Measurements from ENCODE around the gene PRDM13. TPM values are rescaled to one million over a fixed set of nuclear protein-coding genes. Genes with fewer than 3 reads are reported as not detected.
"Not testable (repeated sequence)": the region's sequence is repeated elsewhere in the genome, so short reads cannot be mapped to it uniquely, and the experiment has no call there.

PRDM13 gene
- total RNA-seq, 1 experiment from 2014 or later: not detected

GRCh38 chr6:99590728-99591672 lies 15.6 kb upstream of the PRDM13 start:
- Histone ChIP-seq H3K9me3 (replicated peaks) (no peaks in the 10 kb centered on the region), H3K36me3 (no peaks in the 10 kb centered on the region), H3K27ac (no peak overlapping the region), H3K4me1 (replicated peaks) (peaks cover 6% of the 10 kb centered on the region; the same call in 1 of the 2 replicates), H3K27me3 (replicated peaks) (peaks cover 75% of the 10 kb centered on the region), H3K4me3 (no peak overlapping the region)
- no peak for DNase-seq (ENCODE audit: low read depth in 1 of 2, low spot score in 2 of 2)

- DNase-seq (ENCODE audit: low read depth in 1 of 2, low spot score in 2 of 2): no peak
- Histone ChIP-seq H3K27ac (no peak overlapping the region), H3K27me3 (replicated peaks) (peaks cover 76% of the 10 kb centered on the region), H3K36me3 (no peaks in the 10 kb centered on the region), H3K4me3 (no peak overlapping the region), H3K9me3 (replicated peaks) (no peaks in the 10 kb centered on the region), H3K4me1 (replicated peaks) (peaks cover 6% of the 10 kb centered on the region; the same call in 1 of the 2 replicates)
Measured at GRCh38 chr6:99591673-99592364, 14.8 kb upstream of the PRDM13 start.

DNA sequence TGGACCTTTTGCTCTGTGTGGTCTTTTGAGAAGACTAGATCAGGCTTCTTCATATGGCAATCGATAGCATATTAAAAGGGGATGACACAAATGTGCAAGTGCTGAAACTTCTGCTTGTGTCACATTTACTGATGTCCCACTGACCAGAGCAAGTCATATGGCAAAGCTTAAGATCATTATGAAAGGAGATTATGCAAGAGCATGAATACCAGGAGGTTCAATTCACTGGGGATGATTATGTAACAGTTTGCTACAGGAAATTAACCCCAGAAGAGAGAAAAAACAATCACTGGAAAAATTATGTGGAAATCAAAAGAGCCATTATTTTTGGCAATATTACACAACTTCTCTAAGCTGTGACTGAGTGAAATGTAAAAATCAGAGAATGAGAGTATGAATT lies 13.7 kb upstream of the PRDM13 start:
- Histone ChIP-seq H3K9me3 (replicated peaks) (no peaks in the 10 kb centered on the region), H3K27ac (no peak overlapping the region), H3K4me3 (no peak overlapping the region), H3K4me1 (replicated peaks) (peaks cover 6% of the 10 kb centered on the region; the same call in 1 of the 2 replicates), H3K27me3 (replicated peaks) (peaks cover 81% of the 10 kb centered on the region), H3K36me3 (no peaks in the 10 kb centered on the region)
- DNase-seq (ENCODE audit: low read depth in 1 of 2, low spot score in 2 of 2): no peak

- H3K4me3 ChIP-seq; H3K9me3 ChIP-seq (replicated peaks); DNase-seq (ENCODE audit: low read depth in 1 of 2, low spot score in 2 of 2); H3K27ac ChIP-seq; H3K4me1 ChIP-seq (replicated peaks); H3K36me3 ChIP-seq: not testable (repeated sequence)
- peaks cover 79% of the 10 kb centered on the region for H3K27me3 ChIP-seq (replicated peaks)
Measured at GRCh38 chr6:99594696-99595095, 11.9 kb upstream of the PRDM13 start.

DNA sequence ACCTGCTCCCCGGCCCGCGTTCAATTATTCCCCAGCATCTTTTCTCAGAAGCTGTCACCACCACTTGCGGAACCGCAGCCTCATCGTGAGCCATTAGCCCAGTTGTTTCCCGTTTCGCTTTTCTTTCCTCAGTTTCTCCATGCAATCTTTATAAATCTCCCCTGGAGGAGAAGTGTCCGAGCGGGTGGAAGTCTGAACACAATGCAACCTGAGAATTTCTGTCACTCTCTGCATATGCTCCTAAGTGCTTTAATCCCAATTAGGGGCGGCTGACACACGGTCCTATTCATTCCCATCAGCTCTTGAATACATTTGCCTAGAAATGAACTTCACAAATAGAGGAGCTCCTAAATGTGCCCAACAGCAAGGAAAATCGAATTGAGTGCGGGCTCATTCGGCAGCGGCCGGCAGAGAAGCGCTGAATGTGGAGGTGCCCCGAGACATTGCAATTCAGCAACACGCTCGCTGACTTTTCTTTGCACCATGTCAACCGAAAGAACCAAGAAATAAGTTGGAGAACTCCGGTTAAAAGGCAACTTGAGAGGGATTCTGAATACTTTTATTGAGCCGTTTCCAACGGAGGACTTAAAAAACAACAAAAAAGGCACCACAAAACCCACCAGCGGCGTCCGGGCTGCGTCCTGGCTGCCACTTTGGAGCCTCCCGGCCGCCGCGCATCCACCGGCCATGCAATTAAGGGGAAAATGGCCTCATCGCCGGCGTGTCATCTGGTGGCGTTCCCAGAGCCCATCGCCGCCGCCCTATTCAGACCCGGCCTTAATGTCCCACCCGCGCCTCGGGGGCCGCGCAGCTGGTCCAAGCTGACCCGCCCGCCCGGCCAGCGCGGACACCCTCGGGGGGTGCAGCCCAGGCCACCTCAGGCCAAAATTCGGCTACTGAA lies 3.9 kb upstream of the PRDM13 start:
- H3K9me3 ChIP-seq (replicated peaks): no peaks in the 10 kb centered on the region
- no peak overlapping the region for H3K27ac ChIP-seq
- H3K4me3 ChIP-seq: no peak overlapping the region
- DNase-seq (ENCODE audit: low read depth in 1 of 2, low spot score in 2 of 2): no peak
- H3K4me1 ChIP-seq (replicated peaks): peaks cover 6% of the 10 kb centered on the region
- peaks cover 97% of the 10 kb centered on the region for H3K27me3 ChIP-seq (replicated peaks)
- H3K36me3 ChIP-seq: no peaks in the 10 kb centered on the region

DNA sequence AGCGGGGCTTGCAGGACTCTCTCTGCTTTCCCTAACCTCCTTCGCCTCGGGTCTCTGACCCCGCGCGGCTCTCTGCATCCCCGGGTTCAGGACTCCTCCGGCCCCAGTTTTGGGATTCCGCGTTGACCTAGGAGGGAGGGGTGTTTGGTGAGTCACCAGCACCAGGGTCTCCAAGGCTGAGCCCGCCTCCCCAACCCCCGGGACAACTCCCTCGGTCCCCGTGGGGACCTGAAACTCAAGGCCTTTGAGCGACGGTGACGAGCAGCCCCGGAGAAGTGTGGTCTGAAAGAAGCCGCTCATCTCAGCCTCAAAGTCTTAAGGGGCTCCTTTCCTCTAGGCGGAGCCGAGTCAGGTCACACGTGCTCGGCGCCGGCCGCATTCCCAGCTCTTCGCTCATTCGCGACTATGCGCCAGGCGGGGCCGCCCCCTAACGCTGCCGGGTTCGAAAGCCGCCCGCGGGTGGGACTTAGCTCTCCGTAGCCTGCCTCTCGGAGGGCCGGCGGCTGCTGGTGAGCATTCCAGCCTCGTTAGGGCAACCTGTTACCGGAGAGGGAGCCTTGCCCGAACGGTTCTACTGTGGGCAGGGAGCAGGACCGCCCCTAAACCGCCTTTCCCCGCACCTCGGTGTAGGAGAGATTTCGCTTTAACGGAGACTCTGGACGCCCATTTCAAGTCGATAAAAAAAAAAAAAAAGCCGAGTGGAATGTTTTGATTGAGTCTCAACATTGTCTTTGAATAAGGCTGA lies 3.0 kb upstream of the PRDM13 start:
- H3K36me3 ChIP-seq: no peaks in the 10 kb centered on the region
- H3K4me1 ChIP-seq (replicated peaks): peaks cover 6% of the 10 kb centered on the region
- H3K27ac ChIP-seq: no peak overlapping the region
- no peak overlapping the region for H3K4me3 ChIP-seq
- H3K27me3 ChIP-seq (replicated peaks): peaks cover 98% of the 10 kb centered on the region
- no peaks in the 10 kb centered on the region for H3K9me3 ChIP-seq (replicated peaks)
- DNase-seq (ENCODE audit: low read depth in 1 of 2, low spot score in 2 of 2): no peak

DNA sequence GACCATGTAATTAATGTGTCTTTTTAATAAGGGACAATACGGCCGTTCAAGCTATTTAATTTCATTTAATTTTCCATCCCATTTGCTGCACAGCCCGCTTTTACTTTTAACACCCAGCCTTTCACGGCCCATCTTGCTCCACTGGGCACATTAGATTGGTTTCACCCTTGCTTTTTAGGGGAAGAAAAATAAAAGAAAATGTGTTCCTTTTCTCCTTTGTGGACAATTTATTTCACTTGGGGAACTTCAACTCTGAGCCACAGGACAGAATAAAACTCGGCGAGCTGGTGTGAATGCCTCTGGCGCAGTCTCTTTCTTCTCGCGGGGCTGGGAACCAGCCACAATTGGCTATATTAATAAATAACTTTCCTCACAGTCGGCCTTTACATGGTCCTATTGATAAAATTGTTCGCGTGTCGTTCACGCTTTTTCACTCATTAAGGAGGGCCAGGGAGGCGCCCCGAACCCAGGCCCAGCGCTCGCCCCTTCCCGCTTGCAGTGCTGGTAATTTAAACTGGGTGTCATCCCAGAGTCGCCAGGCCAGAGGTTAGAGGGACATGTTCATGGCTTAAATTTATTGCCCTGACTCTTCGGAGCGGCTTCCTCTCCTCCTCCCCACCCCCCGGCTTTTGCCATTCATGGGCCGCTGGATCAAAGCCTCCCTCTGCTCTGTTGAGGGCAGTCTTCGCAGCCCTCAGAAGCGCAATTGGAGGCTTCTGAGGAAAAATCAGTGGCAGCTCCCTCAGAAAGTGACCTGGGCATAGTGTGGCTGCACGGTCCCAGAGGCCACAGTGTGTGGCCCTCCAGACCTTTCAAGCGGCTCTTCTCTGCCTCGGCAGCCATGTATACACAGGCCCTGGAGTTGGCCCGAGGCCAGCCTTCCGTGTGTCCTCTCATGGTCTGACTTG lies 2.2 kb upstream of the PRDM13 start:
- H3K4me3 ChIP-seq: no peak overlapping the region
- H3K4me1 ChIP-seq (replicated peaks): peaks cover 6% of the 10 kb centered on the region
- no peaks in the 10 kb centered on the region for H3K36me3 ChIP-seq
- peaks cover 100% of the 10 kb centered on the region for H3K27me3 ChIP-seq (replicated peaks)
- no peak overlapping the region for H3K27ac ChIP-seq
- no peaks in the 10 kb centered on the region for H3K9me3 ChIP-seq (replicated peaks)
- no peak for DNase-seq (ENCODE audit: low read depth in 1 of 2, low spot score in 2 of 2)

GRCh38 chr6:99605074-99605734 lies 1.4 kb upstream of the PRDM13 start:
- H3K9me3 ChIP-seq (replicated peaks): no peaks in the 10 kb centered on the region
- no peaks in the 10 kb centered on the region for H3K36me3 ChIP-seq
- H3K27me3 ChIP-seq (replicated peaks): peaks cover 100% of the 10 kb centered on the region
- H3K4me3 ChIP-seq: no peak overlapping the region
- no peak for DNase-seq (ENCODE audit: low read depth in 1 of 2, low spot score in 2 of 2)
- H3K27ac ChIP-seq: no peak overlapping the region
- peaks cover 6% of the 10 kb centered on the region for H3K4me1 ChIP-seq (replicated peaks)

GRCh38 chr6:99605911-99606655 lies 550 bp upstream of the PRDM13 start:
- peaks cover 100% of the 10 kb centered on the region for H3K27me3 ChIP-seq (replicated peaks)
- DNase-seq (ENCODE audit: low read depth in 1 of 2, low spot score in 2 of 2): no peak
- H3K36me3 ChIP-seq: no peaks in the 10 kb centered on the region
- H3K9me3 ChIP-seq (replicated peaks): no peaks in the 10 kb centered on the region
- peaks cover 6% of the 10 kb centered on the region for H3K4me1 ChIP-seq (replicated peaks)
- H3K4me3 ChIP-seq: no peak overlapping the region
- H3K27ac ChIP-seq: no peak overlapping the region

- DNase-seq (ENCODE audit: low read depth in 1 of 2, low spot score in 2 of 2): no peak
- Histone ChIP-seq H3K4me3 (no peak overlapping the region), H3K27ac (no peak overlapping the region), H3K36me3 (no peaks in the 10 kb centered on the region), H3K9me3 (replicated peaks) (no peaks in the 10 kb centered on the region), H3K4me1 (replicated peaks) (peaks cover 6% of the 10 kb centered on the region), H3K27me3 (replicated peaks) (peaks cover 100% of the 10 kb centered on the region)
Measured at GRCh38 chr6:99607416-99608036, 893 bp downstream of the PRDM13 start.

Measured in SJSA1 (cell line).